ENCODE measurements around the gene GALR2.

Gene GALR2

GRCh38 chr17:76102944-76103273 is 28.3 kb downstream of the GALR2 start:
- no peak for DNase-seq

DNA sequence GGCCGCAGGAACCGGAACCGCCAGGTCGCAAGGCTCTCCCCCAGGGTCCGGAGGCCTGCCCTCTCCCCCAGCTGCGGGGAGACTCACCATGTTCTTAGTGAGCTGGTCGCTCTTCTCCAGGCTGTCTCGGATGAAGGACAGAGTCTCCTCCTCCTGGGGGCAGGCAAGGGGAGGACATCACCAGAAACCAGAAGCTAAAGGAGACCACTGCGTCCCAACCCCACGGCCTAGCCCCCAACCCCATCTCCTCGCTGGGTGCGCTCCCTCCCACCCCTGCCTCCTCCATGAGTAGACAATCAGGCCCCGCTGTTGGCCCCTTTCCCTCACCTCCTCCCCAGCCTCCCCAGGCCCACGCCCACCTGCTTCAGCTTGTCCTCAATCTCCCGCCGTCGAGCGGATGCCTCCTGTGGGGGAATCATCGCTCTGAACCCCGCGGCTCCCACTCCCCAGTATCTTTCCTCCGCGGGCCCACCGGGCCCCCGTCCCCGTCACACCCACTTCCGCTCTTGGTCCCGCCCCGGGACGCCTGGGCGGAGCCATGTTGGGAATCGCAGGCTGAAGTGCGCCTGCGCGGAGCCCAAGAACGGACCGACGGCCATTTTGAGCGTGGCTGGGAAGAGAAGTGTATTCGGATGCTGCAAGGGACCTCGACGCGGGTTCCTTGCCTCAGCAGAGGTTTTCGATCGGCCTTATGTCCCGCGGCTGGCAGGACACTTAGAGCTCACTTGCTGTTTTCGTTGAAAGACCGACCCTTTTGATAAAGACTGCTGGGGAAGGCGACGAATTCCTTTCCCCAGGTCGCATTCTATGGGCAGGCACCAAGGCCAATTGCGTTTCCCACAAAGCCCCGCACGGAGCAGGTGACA is 28.9 kb downstream of the GALR2 start, which contains the start of gene EXOC7:
Gene EXOC7 (minus strand): TSS at position 514 of the 866 bp plus-strand sequence. CDS start 95 bp downstream, at position 419.
- peak; percentile 87 for DNase-seq

GRCh38 chr17:76104140-76104895 is 29.7 kb downstream of the GALR2 start:
- DNase-seq: no peak

- DNase-seq: no peak
Measured at GRCh38 chr17:76104896-76105231, 30.3 kb downstream of the GALR2 start.

- no peak for DNase-seq
Measured at GRCh38 chr17:76106703-76107102, 32.1 kb downstream of the GALR2 start.

GRCh38 chr17:76107509-76107908 is 32.9 kb downstream of the GALR2 start:
- no peak for DNase-seq

GRCh38 chr17:76111956-76112355 is 37.4 kb downstream of the GALR2 start:
- no peak for DNase-seq

GRCh38 chr17:76115138-76115754 is 40.7 kb downstream of the GALR2 start:
- DNase-seq: no peak

DNA sequence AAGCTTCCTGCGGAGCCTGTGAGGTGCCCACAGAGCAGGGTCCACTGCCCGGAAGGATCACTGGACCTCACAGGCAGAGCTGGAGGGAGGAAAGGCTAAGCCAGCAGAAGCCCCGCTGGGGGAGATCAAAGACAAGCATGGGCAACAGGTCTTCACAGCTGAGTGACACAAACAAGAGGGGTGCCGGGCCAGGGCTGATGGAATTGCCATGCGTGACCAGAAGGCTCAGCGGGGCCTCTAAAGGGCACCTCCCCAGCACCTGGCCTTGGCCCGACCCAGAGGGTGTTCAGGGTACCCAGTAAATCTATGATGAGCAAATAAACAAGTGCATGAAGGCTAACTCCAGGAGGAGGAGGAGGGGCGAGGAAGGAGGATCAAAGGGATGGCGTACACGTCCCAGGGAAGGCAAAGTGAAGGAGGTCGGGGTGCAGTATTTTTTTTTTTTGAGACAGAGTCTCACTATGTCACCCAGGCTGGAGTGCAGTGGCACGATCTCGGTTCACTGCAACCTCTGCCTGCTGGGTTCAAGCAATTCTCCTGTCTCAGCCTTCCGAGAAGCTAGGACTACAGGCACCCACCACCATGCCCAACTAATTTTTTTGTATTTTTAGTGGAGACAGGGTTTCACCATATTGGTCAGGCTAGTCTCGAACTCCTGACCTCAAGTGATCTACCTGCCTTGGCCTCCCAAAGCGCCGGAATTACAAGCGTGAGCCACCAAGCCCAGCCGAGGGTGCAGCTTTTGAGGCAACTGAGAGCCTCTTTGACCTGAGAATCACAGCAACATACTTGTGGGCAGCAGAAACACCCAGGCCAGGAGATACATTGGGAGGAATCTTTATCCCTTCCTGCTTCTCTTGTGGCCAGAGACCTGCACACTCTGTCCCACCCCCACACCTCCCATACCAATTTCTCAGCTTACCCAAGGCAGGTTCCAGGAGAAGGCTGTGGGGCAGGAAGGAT is 45.1 kb downstream of the GALR2 start:
- no peak for DNase-seq

GRCh38 chr17:76120658-76121008 is 46.1 kb downstream of the GALR2 start:
- no peak for DNase-seq

- DNase-seq: no peak
Measured at GRCh38 chr17:76121932-76122430, 47.4 kb downstream of the GALR2 start.

GRCh38 chr17:76122431-76123190 is 48.0 kb downstream of the GALR2 start:
- no peak for DNase-seq

DNA sequence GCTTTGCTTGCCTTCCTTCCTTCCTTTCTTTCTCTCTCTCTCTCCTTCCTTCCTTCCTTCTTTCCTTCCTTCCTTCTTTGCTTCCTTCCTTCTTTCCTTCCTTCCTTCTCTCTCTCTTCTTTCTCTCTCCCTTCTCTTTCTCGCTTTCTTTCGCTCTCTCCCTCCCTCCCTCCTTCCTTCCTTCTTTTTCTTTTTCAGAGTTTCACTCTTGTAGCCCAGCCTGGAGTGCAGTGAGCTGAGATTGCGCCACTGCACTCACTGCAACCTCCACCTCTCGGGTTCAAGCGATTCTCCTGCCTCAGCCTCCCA is 48.6 kb downstream of the GALR2 start:
- no peak for DNase-seq

- DNase-seq: no peak
Measured at GRCh38 chr17:76123749-76124581, 49.4 kb downstream of the GALR2 start.

DNA sequence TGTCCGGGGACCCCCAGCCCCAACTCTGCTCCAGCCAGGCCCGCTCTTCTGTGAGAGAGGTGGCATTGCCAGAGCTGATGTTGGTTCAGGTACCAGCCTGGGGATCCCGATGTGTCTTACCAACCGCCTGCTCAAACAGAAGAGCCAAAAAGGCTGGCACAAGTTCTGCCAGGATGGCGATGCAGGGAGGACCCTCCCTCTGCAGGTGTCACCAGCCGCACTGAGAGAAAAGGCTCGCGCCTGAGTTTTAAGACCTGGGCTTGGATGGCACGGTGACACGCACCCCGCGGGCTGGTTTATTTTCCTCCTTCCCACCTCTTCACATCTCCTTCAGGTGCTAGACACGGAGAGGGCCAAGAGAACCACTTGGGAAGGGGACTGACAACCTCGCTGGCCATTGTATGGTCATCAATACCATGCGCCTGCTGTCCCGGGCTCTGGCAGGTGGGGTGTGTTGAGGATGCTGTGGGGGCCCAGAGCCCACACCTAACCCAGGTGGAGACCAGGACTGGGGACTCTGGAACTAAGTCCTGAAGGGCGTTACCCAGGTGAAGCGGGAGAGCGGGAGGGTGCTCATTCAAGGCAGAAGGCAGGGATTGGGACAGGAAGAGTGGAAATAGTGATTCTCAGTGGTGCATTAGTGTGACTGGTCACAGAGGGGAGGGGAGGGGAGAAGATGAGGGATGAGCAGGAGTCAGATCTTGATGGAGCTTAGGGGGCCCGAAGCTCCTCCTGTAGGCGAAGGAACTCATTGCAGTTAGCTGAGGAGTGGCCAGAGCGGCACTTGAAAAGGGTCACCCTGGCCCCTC is 50.2 kb downstream of the GALR2 start:
- no peak for DNase-seq

DNA sequence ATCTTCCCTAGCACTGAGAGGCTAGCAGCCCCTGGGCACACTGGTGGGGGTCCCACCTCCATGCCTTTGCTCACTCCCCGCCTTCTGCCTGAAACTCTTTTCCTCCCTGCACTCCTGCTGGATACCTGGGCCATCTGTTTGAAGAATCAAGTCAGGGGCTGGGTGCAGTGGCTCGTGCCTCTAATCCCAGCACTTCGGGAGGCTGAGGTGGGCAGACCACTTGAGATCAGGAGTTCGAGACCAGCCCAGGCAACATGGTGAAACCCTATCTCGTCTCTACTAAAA is 50.8 kb downstream of the GALR2 start:
- no peak for DNase-seq

GRCh38 chr17:76125922-76126321 is 51.3 kb downstream of the GALR2 start:
- DNase-seq: no peak

Data from NCI-H1694 (cell line).